Measurements from ENCODE around the gene KLHL5. TPM values are rescaled to one million over a fixed set of nuclear protein-coding genes. Genes with fewer than 3 reads are reported as not detected.

Gene KLHL5
- total and polyA plus RNA-seq, 9 of the 15 experiments (the other 6 are each of a cell fraction or from before 2014, with no cell fraction given), result 8.0 to 30.8 (median 22.1) TPM

DNA sequence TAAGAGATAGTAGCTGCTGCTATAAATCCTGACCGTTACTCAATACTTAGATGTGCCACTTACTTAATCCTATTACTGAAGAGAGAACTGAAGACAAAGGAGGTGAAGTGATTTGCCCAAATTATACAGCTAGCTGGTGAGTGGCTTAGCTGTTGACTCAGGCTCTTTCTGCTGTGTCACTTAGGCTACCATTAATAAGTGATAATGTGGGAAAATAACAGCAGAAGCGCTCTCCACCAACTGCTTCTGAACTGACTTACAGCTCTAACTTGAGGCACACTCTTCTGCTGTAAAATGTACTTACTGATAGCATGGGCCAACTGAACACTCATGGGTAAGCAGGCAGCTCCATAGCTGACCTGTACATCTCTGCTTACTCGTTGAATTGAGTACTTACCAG, 7.5 kb upstream of the KLHL5 start:
- Histone ChIP-seq H3K9me1 (ENCODE audit: control insufficient read depth, insufficient read depth, low read length) (no peaks in the 10 kb centered on the region), H4K20me1 (replicated peaks; ENCODE audit: control insufficient read depth, insufficient read depth, low read length) (no peaks in the 10 kb centered on the region), H3K4me1 (replicated peaks in 1 of 2; ENCODE audit: control insufficient read depth in 2 of 2, insufficient read depth in 2 of 2, low read length in 2 of 2) (peaks cover 0 to 14% of the 10 kb centered on the region in 2 experiments; a peak in 3 of 5 replicates), H3K9me3 (replicated peaks; ENCODE audit: control insufficient read depth, insufficient read depth, low read depth, low read length) (no peaks in the 10 kb centered on the region), H3K4me2 (ENCODE audit: insufficient read depth, low read length) (no peak overlapping the region; the same call in 1 of the 2 replicates), H3K9ac (ENCODE audit: insufficient read depth in 1 of 2, low read depth in 2 of 2, low read length in 2 of 2) (no peak overlapping the region), H3K27ac (ENCODE audit: extremely low read depth, low read depth, low read length) (peak overlapping the region; percentile 19; the same call in 1 of the 3 replicates), H3K4me3 (no peak overlapping the region), H3K27me3 (ENCODE audit: control insufficient read depth in 2 of 2, insufficient read depth in 2 of 2, low read length in 2 of 2) (no peaks in the 10 kb centered on the region), H2AFZ (ENCODE audit: low read depth, low read length) (peak overlapping the region; percentile 30; the same call in 1 of the 2 replicates), H3K36me3 (ENCODE audit: control insufficient read depth, insufficient read depth, low read length) (no peaks in the 10 kb centered on the region), H3K79me2 (ENCODE audit: control insufficient read depth, insufficient read depth, low read length) (peaks cover 2% of the 10 kb centered on the region; the same call in 1 of the 3 replicates)
- intact Hi-C loops (cut with micrococcal nuclease), result no loop called here
- FAIRE-seq (peak; percentile 56), DNase-seq (ENCODE audit: extremely low read depth in 1 of 4, low spot score in 3 of 4) (peak in 1 of 4 experiments; percentile 41), ATAC-seq (peak; percentile 77)
- 38% methylated on average over 3 of the region's 3 CpGs for whole genome bisulfite sequencing (ENCODE audit: insufficient coverage, low coverage, missing lambda C conversion rate)
- BruUV-seq (replicated peaks), result no TSS peak
- ChIA-PET POLR2A (interaction anchor here (1.0 to 2.1 kb wide), 2 partner anchors 9 to 16 kb away, joined by 5 to 8 read pairs; no protein-coding TSS in a partner anchor), CTCF (ENCODE audit: low intra/inter-chr PET ratio) (no interaction called here)
- in situ Hi-C loops (cut with MboI), result no loop called here
- TF ChIP-seq MYBL2 (IDR thresholded peaks at IDR 0.05; ENCODE audit: low read depth), result no peak
- no peak for TF ChIP-seq MYBL2 (CRISPR knock-in tag; IDR thresholded peaks at IDR 0.05; ENCODE audit: borderline replicate concordance)
- no peak for TF ChIP-seq KDM4B (IDR thresholded peaks at IDR 0.05; ENCODE audit: borderline replicate concordance in 2 of 2, low read depth in 1 of 2)
- no peak for TF ChIP-seq HCFC1 (IDR thresholded peaks at IDR 0.05; ENCODE audit: low read depth, low read length)
- TF ChIP-seq MAFG (tag; conservative IDR thresholded peaks at IDR 0.05), result peak; percentile 74
- TF ChIP-seq ZNF75A (CRISPR knock-in tag; IDR thresholded peaks at IDR 0.05), result peak; percentile 66; the same call in 1 of the 2 replicates
- TF ChIP-seq OTX1 (CRISPR knock-in tag; IDR thresholded peaks at IDR 0.05), result no peak
- TF ChIP-seq MAFK (IDR thresholded peaks at IDR 0.05; ENCODE audit: low read length), result peak; percentile 58
- TF ChIP-seq DACH1 (IDR thresholded peaks at IDR 0.05; ENCODE audit: partially characterized antibody), result peak; percentile 25
- TF ChIP-seq C11orf30 (IDR thresholded peaks at IDR 0.05; ENCODE audit: low read depth), result peak; percentile 77
- TF ChIP-seq, protein P1, sequence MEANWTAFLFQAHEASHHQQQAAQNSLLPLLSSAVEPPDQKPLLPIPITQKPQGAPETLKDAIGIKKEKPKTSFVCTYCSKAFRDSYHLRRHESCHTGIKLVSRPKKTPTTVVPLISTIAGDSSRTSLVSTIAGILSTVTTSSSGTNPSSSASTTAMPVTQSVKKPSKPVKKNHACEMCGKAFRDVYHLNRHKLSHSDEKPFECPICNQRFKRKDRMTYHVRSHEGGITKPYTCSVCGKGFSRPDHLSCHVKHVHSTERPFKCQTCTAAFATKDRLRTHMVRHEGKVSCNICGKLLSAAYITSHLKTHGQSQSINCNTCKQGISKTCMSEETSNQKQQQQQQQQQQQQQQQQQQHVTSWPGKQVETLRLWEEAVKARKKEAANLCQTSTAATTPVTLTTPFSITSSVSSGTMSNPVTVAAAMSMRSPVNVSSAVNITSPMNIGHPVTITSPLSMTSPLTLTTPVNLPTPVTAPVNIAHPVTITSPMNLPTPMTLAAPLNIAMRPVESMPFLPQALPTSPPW (CRISPR knock-in tag; IDR thresholded peaks at IDR 0.05), result no peak
- TF ChIP-seq ZNF79 (CRISPR knock-in tag; IDR thresholded peaks at IDR 0.05; ENCODE audit: low read depth), result no peak
- TF ChIP-seq, protein P2, sequence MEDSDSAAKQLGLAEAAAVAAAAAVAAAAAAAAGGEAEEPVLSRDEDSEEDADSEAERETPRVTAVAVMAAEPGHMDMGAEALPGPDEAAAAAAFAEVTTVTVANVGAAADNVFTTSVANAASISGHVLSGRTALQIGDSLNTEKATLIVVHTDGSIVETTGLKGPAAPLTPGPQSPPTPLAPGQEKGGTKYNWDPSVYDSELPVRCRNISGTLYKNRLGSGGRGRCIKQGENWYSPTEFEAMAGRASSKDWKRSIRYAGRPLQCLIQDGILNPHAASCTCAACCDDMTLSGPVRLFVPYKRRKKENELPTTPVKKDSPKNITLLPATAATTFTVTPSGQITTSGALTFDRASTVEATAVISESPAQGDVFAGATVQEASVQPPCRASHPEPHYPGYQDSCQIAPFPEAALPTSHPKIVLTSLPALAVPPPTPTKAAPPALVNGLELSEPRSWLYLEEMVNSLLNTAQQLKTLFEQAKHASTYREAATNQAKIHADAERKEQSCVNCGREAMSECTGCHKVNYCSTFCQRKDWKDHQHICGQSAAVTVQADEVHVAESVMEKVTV (CRISPR knock-in tag; IDR thresholded peaks at IDR 0.05), result no peak
- peak; percentile 48; the same call in 1 of the 2 replicates for TF ChIP-seq BACH1 (tag; IDR thresholded peaks at IDR 0.05)
- peak; percentile 66 for TF ChIP-seq ZNF316 (IDR thresholded peaks at IDR 0.05)
- peak; percentile 47; the same call in 1 of the 2 replicates for TF ChIP-seq MAFF (IDR thresholded peaks at IDR 0.05; ENCODE audit: low read length)
- TF ChIP-seq, protein P3, sequence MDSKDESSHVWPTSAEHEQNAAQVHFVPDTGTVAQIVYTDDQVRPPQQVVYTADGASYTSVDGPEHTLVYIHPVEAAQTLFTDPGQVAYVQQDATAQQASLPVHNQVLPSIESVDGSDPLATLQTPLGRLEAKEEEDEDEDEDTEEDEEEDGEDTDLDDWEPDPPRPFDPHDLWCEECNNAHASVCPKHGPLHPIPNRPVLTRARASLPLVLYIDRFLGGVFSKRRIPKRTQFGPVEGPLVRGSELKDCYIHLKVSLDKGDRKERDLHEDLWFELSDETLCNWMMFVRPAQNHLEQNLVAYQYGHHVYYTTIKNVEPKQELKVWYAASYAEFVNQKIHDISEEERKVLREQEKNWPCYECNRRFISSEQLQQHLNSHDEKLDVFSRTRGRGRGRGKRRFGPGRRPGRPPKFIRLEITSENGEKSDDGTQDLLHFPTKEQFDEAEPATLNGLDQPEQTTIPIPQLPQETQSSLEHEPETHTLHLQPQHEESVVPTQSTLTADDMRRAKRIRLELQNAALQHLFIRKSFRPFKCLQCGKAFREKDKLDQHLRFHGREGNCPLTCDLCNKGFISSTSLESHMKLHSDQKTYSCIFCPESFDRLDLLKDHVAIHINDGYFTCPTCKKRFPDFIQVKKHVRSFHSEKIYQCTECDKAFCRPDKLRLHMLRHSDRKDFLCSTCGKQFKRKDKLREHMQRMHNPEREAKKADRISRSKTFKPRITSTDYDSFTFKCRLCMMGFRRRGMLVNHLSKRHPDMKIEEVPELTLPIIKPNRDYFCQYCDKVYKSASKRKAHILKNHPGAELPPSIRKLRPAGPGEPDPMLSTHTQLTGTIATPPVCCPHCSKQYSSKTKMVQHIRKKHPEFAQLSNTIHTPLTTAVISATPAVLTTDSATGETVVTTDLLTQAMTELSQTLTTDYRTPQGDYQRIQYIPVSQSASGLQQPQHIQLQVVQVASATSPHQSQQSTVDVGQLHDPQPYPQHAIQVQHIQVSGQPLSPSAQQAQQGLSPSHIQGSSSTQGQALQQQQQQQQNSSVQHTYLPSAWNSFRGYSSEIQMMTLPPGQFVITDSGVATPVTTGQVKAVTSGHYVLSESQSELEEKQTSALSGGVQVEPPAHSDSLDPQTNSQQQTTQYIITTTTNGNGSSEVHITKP (IDR thresholded peaks at IDR 0.05; ENCODE audit: partially characterized antibody), result no peak
- no peak for TF ChIP-seq NFATC3 (IDR thresholded peaks at IDR 0.05)
